PC-3 (cell line): Measurements from ENCODE around the gene NUDT6. TPM values are rescaled to one million over a fixed set of nuclear protein-coding genes. Genes with fewer than 3 reads are reported as not detected.
"Not testable (repeated sequence)": the region's sequence is repeated elsewhere in the genome, so short reads cannot be mapped to it uniquely, and the experiment has no call there.

Experiments used
- ATAC-seq: fragments of 200-7000 bp; cut with Tn5 transposase; 2 replicates; pipeline ENCODE4 v1.9.1; 2020; ENCODE audit warnings: mild to moderate bottlenecking, moderate library complexity
- BruUV-seq: library from RNA; stranded (reverse); fragments of 400-500 nt; replicated peaks from 2 replicates; lab custom pipeline; 2021; lab: Mats Ljungman, UMichigan
- CTCF ChIA-PET: fragments of 300-600 bp; sonication (Branson Sonifier 250); formaldehyde crosslinking; loops from one replicate; lab custom pipeline; 2022; ENCODE audit warnings: antibody characterized with exemption; lab: Charles Lee
- POLR2A ChIA-PET: fragments of 300-600 bp; sonication (Branson Sonifier 250); formaldehyde crosslinking; loops from one replicate; lab custom pipeline; 2022; ENCODE audit warnings: antibody characterized with exemption; ENCODE audit not compliant: unreplicated experiment; lab: Charles Lee
- DNase-seq: peaks from one replicate; pipeline ENCODE4 v3.0.0-alpha.2; 2015
- H2AFZ ChIP-seq: fragments of 300-600 bp; sonication (generic); 2 replicates; pipeline ENCODE4 v1.6.0; 2016; ENCODE audit warnings: antibody characterized with exemption, low read length
- H3F3A ChIP-seq: fragments of 300-600 bp; sonication (generic); one replicate; pipeline ENCODE4 v1.6.0; 2017; ENCODE audit warnings: antibody characterized with exemption, low read length, control low read depth, mild to moderate bottlenecking; ENCODE audit not compliant: unreplicated experiment
- H3K27ac ChIP-seq: fragments of 300-600 bp; sonication (generic); 2 replicates; pipeline ENCODE4 v1.5.1; 2016; ENCODE audit warnings: mild to moderate bottlenecking, low read length
- H3K27me3 ChIP-seq: fragments of 300-600 bp; sonication (generic); 2 replicates; pipeline ENCODE4 v1.6.1; 2016; ENCODE audit warnings: low read length, mixed read lengths
- H3K36me3 ChIP-seq: fragments of 300-600 bp; sonication (generic); 2 replicates; pipeline ENCODE4 v1.6.1; 2016; ENCODE audit warnings: low read depth, mixed run types, low read length, mixed read lengths
- H3K4me1 ChIP-seq: fragments of 300-600 bp; sonication (generic); 2 replicates; pipeline ENCODE4 v1.5.1; 2016; ENCODE audit warnings: low read length; ENCODE audit not compliant: insufficient read depth
- H3K4me2 ChIP-seq: fragments of 300-600 bp; sonication (generic); 2 replicates; pipeline ENCODE4 v1.6.0; 2016; ENCODE audit warnings: low read length
- H3K4me3 ChIP-seq: fragments of 300-600 bp; sonication (generic); 2 replicates; pipeline ENCODE4 v1.5.1; 2016; ENCODE audit warnings: mild to moderate bottlenecking, low read length, mixed read lengths
- H3K79me2 ChIP-seq: fragments of 300-600 bp; sonication (generic); 2 replicates; pipeline ENCODE4 v1.6.1; 2017; ENCODE audit warnings: low read length, mixed read lengths
- H3K9ac ChIP-seq: fragments of 300-600 bp; sonication (generic); 2 replicates; pipeline ENCODE4 v1.6.0; 2016; ENCODE audit warnings: mild to moderate bottlenecking, low read length
- H3K9me2 ChIP-seq: fragments of 300-600 bp; sonication (generic); replicated peaks from 2 replicates; pipeline ENCODE4 v1.6.1; 2016; ENCODE audit warnings: mixed run types, low read length, mixed read lengths
- H3K9me3 ChIP-seq: fragments of 300-600 bp; sonication (generic); 2 replicates; pipeline ENCODE4 v1.6.1; 2016; ENCODE audit warnings: low read length, mixed read lengths
- H4K20me1 ChIP-seq: fragments of 300-600 bp; sonication (generic); 2 replicates; pipeline ENCODE4 v1.6.1; 2016; ENCODE audit warnings: low read length, mixed read lengths
- CTCF ChIP-seq: fragments of 300-600 bp; sonication (generic); conservative IDR thresholded peaks from 2 replicates; pipeline ENCODE4 v1.5.1; 2017; ENCODE audit warnings: antibody characterized with exemption, low read depth, mild to moderate bottlenecking, low read length
- EZH2 ChIP-seq: fragments of 300-600 bp; sonication (generic); IDR thresholded peaks from one replicate; pipeline ENCODE4 v1.6.1; 2017; ENCODE audit warnings: antibody characterized with exemption, mild to moderate bottlenecking, low read length; ENCODE audit not compliant: unreplicated experiment
- EZH2phosphoT487 ChIP-seq: fragments of 300-600 bp; sonication (generic); IDR thresholded peaks from 2 replicates; pipeline ENCODE4 v1.6.1; 2018; ENCODE audit warnings: mild to moderate bottlenecking, antibody characterized with exemption, low read length, borderline replicate concordance
- intact Hi-C: fragments of 100-400 bp; cut with micrococcal nuclease; formaldehyde crosslinking; loops from 2 replicates; pipeline ENCODE4 v1.9.0; 2023
- total RNA-seq: library from RNA; depleted of rRNA; stranded (reverse); fragments of >200 nt; gene quantifications from 2 replicates; pipeline ENCODE4 v1.2.3, GENCODE V29; 2014

The NUDT6 gene
- total RNA-seq, 1 experiment from 2014 or later, result 6.9 TPM

- POLR2A ChIA-PET, result no interaction called here
- H3K36me3 ChIP-seq, result peaks cover 8% of the 10 kb centered on the region
- no peaks in the 10 kb centered on the region for H3K4me1 ChIP-seq
- H3K9ac ChIP-seq, result no peak overlapping the region
- no peaks in the 10 kb centered on the region for H3K9me3 ChIP-seq
- ATAC-seq (no peak), DNase-seq (no peak)
- intact Hi-C loops, result no loop called here
- H2AFZ ChIP-seq, result no peak overlapping the region
- BruUV-seq, result no TSS peak
- H3K27ac ChIP-seq, result no peak overlapping the region
- no peak overlapping the region for H3K4me2 ChIP-seq
- H4K20me1 ChIP-seq, result no peaks in the 10 kb centered on the region
- CTCF ChIA-PET, result no interaction called here
- no peaks in the 10 kb centered on the region for H3F3A ChIP-seq
- H3K4me3 ChIP-seq, result no peak overlapping the region
- H3K27me3 ChIP-seq, result no peaks in the 10 kb centered on the region
- no peaks in the 10 kb centered on the region for H3K79me2 ChIP-seq
- no peaks in the 10 kb centered on the region for H3K9me2 ChIP-seq
- TF ChIP-seq EZH2 (no peak), EZH2phosphoT487 (no peak), CTCF (no peak)
These were observed 26.3 kb upstream of the NUDT6 start for GRCh38 chr4:122948671-122949070.

GRCh38 chr4:122946142-122946541 is 23.7 kb upstream of the NUDT6 start:
- H2AFZ ChIP-seq, result no peak overlapping the region
- no peak overlapping the region for H3K9ac ChIP-seq
- H3K27ac ChIP-seq, result no peak overlapping the region
- no peaks in the 10 kb centered on the region for H3K4me1 ChIP-seq
- DNase-seq (no peak), ATAC-seq (no peak)
- no peak overlapping the region for H3K4me2 ChIP-seq
- no peaks in the 10 kb centered on the region; the same call in 1 of the 2 replicates for H3K36me3 ChIP-seq
- POLR2A ChIA-PET, result no interaction called here
- no peaks in the 10 kb centered on the region for H3K79me2 ChIP-seq
- no TSS peak for BruUV-seq
- no peaks in the 10 kb centered on the region for H3K9me2 ChIP-seq
- H4K20me1 ChIP-seq, result no peaks in the 10 kb centered on the region
- no peaks in the 10 kb centered on the region for H3F3A ChIP-seq
- H3K9me3 ChIP-seq, result no peaks in the 10 kb centered on the region
- no peaks in the 10 kb centered on the region for H3K27me3 ChIP-seq
- no peak overlapping the region for H3K4me3 ChIP-seq
- CTCF ChIA-PET, result no interaction called here
- TF ChIP-seq CTCF (no peak), EZH2phosphoT487 (no peak), EZH2 (no peak)
- intact Hi-C loops, result no loop called here

- BruUV-seq, CTCF ChIA-PET, H3K36me3 ChIP-seq, H2AFZ ChIP-seq, H3K27me3 ChIP-seq, H3K4me3 ChIP-seq, H3K9ac ChIP-seq, H3K79me2 ChIP-seq, intact Hi-C loops, H3K9me3 ChIP-seq, H4K20me1 ChIP-seq, H3K9me2 ChIP-seq, H3K4me2 ChIP-seq, DNase-seq, H3K27ac ChIP-seq, H3K4me1 ChIP-seq, ATAC-seq, POLR2A ChIA-PET, H3F3A ChIP-seq: not testable (repeated sequence)
These were observed 22.7 kb upstream of the NUDT6 start for GRCh38 chr4:122945136-122945535.
